OCI-LY7 (cell line): Measurements from ENCODE around the gene BRD8. TPM values are rescaled to one million over a fixed set of nuclear protein-coding genes. Genes with fewer than 3 reads are reported as not detected.

Experiments used
- BruUV-seq: library from RNA; stranded (reverse); fragments of 400-500 nt; replicated peaks from 2 replicates; lab custom pipeline; 2021; lab: Mats Ljungman, UMichigan
- CTCF ChIA-PET: fragments of 300-600 bp; sonication (Branson Sonifier 250); formaldehyde crosslinking; loops from one replicate; lab custom pipeline; 2022; ENCODE audit warnings: antibody characterized with exemption; ENCODE audit not compliant: unreplicated experiment; lab: Charles Lee
- POLR2A ChIA-PET: fragments of 300-600 bp; sonication (Branson Sonifier 250); formaldehyde crosslinking; loops from one replicate; lab custom pipeline; 2022; ENCODE audit warnings: antibody characterized with exemption; lab: Charles Lee
- DNase-seq: peaks from one replicate; pipeline ENCODE4 v3.0.0-alpha.2; 2015; ENCODE audit warnings: low spot score
- H2AFZ ChIP-seq: fragments of 200-600 bp; sonication (generic), shearing (Covaris generic); 2 replicates; pipeline ENCODE4 v1.6.1; 2014; ENCODE audit warnings: mild to moderate bottlenecking, antibody characterized with exemption, low read length, moderate library complexity
- H3K27ac ChIP-seq: fragments of 200-600 bp; sonication (generic); 2 replicates; pipeline ENCODE4 v1.5.1; 2014; ENCODE audit warnings: mixed run types, low read depth, mild to moderate bottlenecking, moderate library complexity, low read length, inconsistent platforms; ENCODE audit not compliant: poor library complexity, severe bottlenecking
- H3K36me3 ChIP-seq: fragments of 200-600 bp; sonication (generic); 2 replicates; pipeline ENCODE4 v1.6.1; 2014; ENCODE audit warnings: mild to moderate bottlenecking, antibody characterized with exemption, low read length, moderate library complexity, mixed read lengths; ENCODE audit not compliant: insufficient read depth
- H3K4me1 ChIP-seq: fragments of 200-600 bp; sonication (generic); 2 replicates; pipeline ENCODE4 v1.5.1; 2014; ENCODE audit warnings: mild to moderate bottlenecking, low read length; ENCODE audit not compliant: insufficient read depth, poor library complexity, severe bottlenecking
- H3K4me2 ChIP-seq: fragments of 200-600 bp; sonication (generic); 2 replicates; pipeline ENCODE4 v1.6.1; 2014; ENCODE audit warnings: mild to moderate bottlenecking, low read length
- H3K4me3 ChIP-seq: fragments of 200-600 bp; sonication (generic); 2 replicates; pipeline ENCODE4 v1.5.1; 2014; ENCODE audit warnings: mild to moderate bottlenecking, low read depth, low read length; ENCODE audit not compliant: poor library complexity, severe bottlenecking
- H3K79me2 ChIP-seq: fragments of 200-600 bp; sonication (generic); 2 replicates; pipeline ENCODE4 v1.6.1; 2016; ENCODE audit warnings: low read depth, mild to moderate bottlenecking, low read length, moderate library complexity, mixed read lengths; ENCODE audit not compliant: insufficient read depth
- H3K9me2 ChIP-seq: fragments of 200-600 bp; sonication (generic); 2 replicates; pipeline ENCODE4 v1.6.1; 2016; ENCODE audit warnings: mild to moderate bottlenecking, low read length, mixed read lengths; ENCODE audit not compliant: insufficient read depth
- H3K9me3 ChIP-seq: fragments of 200-600 bp; sonication (generic); 2 replicates; pipeline ENCODE4 v1.6.1; 2014; ENCODE audit warnings: mild to moderate bottlenecking, mixed run types, low read length, mixed read lengths
- H4K20me1 ChIP-seq: fragments of 200-600 bp; sonication (generic); 2 replicates; pipeline ENCODE4 v1.6.1; 2014; ENCODE audit warnings: mild to moderate bottlenecking, antibody characterized with exemption, low read length, moderate library complexity, mixed read lengths; ENCODE audit not compliant: insufficient read depth
- CTCF ChIP-seq: fragments of 200-600 bp; sonication (generic); conservative IDR thresholded peaks from 2 replicates; pipeline ENCODE4 v1.5.1; 2014; ENCODE audit warnings: mild to moderate bottlenecking, antibody characterized with exemption, low read length, moderate library complexity, mixed read lengths
- EZH2phosphoT487 ChIP-seq: fragments of 200-600 bp; sonication (generic); IDR thresholded peaks from 2 replicates; pipeline ENCODE4 v1.6.1; 2018; ENCODE audit warnings: low read depth, borderline replicate concordance, mild to moderate bottlenecking, mixed run types, antibody characterized with exemption, low read length, moderate library complexity, mixed read lengths
- intact Hi-C: fragments of 100-400 bp; cut with micrococcal nuclease; formaldehyde crosslinking; loops from one replicate; pipeline ENCODE4 v1.10.0; 2022; ENCODE audit not compliant: unreplicated experiment
- total RNA-seq, 2 experiments: library from RNA; depleted of rRNA in 1 of 2; stranded (reverse); fragments of >200 nt in 1 of 2; shearing (Covaris generic) in 1 of 2; gene quantifications; 2 replicates each; pipeline ENCODE4 v1.2.3, GENCODE V29; 2014 to 2022

Gene BRD8
- total RNA-seq, 2 experiments from 2014 or later: 71.7 to 92.7 TPM

GRCh38 chr5:138213161-138214029 lies 35.0 kb upstream of the BRD8 start, which contains the start of gene CDC23:
TSS of gene CDC23 (minus strand) at chr5:138213323. CDS start at chr5:138213312, 11 bp downstream.
- peaks cover 32% of the 10 kb centered on the region for H3K36me3 ChIP-seq
- ChIA-PET POLR2A (interaction anchor here (0.5 to 1.8 kb wide), 14 partner anchors 10 to 141 kb away, joined by 3 to 7 read pairs (median 4); partner anchors contain the start of genes CDC25C and KIF20A), CTCF (interaction anchor here (0.6 kb wide), 1 partner anchor 139 kb away, joined by 3 read pairs; the partner anchor contains the start of gene KDM3B)
- TSS peak; percentile 78 for BruUV-seq
- intact Hi-C loops: loop anchor here (2.0 to 5.0 kb wide), 3 partner anchors 35 to 361 kb away; partner anchors contain the start of genes BRD8, CDC25C, HSPA9 and KIF20A
- peaks cover 43% of the 10 kb centered on the region for H3K79me2 ChIP-seq
- H3K4me1 ChIP-seq: peaks cover 15% of the 10 kb centered on the region
- H4K20me1 ChIP-seq: no peaks in the 10 kb centered on the region
- H2AFZ ChIP-seq: peak within 1 kb of the TSS; percentile 99
- H3K4me2 ChIP-seq: peak within 1 kb of the TSS; percentile 75
- TF ChIP-seq CTCF (no peak), EZH2phosphoT487 (no peak)
- peak within 1 kb of the TSS; percentile 97 for H3K4me3 ChIP-seq
- peak; percentile 98 for DNase-seq
- H3K9me3 ChIP-seq: no peaks in the 10 kb centered on the region
- peak within 1 kb of the TSS; percentile 43 for H3K27ac ChIP-seq
- no peaks in the 10 kb centered on the region for H3K9me2 ChIP-seq

- H3K4me1 ChIP-seq: peaks cover 15% of the 10 kb centered on the region
- H3K36me3 ChIP-seq: peaks cover 38% of the 10 kb centered on the region
- ChIA-PET POLR2A (interaction anchor here (0.5 to 1.8 kb wide), 10 partner anchors 11 to 142 kb away, joined by 3 to 7 read pairs (median 3); partner anchors contain the start of gene KIF20A), CTCF (interaction anchor here (0.6 kb wide), 1 partner anchor 140 kb away, joined by 3 read pairs; the partner anchor contains the start of gene KDM3B)
- H3K4me3 ChIP-seq: peak overlapping the region; percentile 97
- H2AFZ ChIP-seq: peak overlapping the region; percentile 99
- no peaks in the 10 kb centered on the region for H3K9me2 ChIP-seq
- H3K27ac ChIP-seq: peak overlapping the region; percentile 43
- intact Hi-C loops: loop anchor here (2.0 to 5.0 kb wide), 3 partner anchors 34 to 362 kb away; partner anchors contain the start of genes BRD8, CDC25C, HSPA9 and KIF20A
- H4K20me1 ChIP-seq: no peaks in the 10 kb centered on the region
- TF ChIP-seq CTCF (no peak), EZH2phosphoT487 (no peak)
- H3K4me2 ChIP-seq: peak overlapping the region; percentile 75
- no peaks in the 10 kb centered on the region for H3K9me3 ChIP-seq
- DNase-seq: peak; percentile 19
- H3K79me2 ChIP-seq: peaks cover 48% of the 10 kb centered on the region
- TSS peak; percentile 83 for BruUV-seq
Observed at GRCh38 chr5:138212828-138213160, 34.4 kb upstream of the BRD8 start.
